ENCODE data around the gene TFPI. TPM values are rescaled to one million over a fixed set of nuclear protein-coding genes. Genes with fewer than 3 reads are reported as not detected.

TFPI gene
- total RNA-seq, 1 experiment from 2014 or later: 29.1 TPM

DNA sequence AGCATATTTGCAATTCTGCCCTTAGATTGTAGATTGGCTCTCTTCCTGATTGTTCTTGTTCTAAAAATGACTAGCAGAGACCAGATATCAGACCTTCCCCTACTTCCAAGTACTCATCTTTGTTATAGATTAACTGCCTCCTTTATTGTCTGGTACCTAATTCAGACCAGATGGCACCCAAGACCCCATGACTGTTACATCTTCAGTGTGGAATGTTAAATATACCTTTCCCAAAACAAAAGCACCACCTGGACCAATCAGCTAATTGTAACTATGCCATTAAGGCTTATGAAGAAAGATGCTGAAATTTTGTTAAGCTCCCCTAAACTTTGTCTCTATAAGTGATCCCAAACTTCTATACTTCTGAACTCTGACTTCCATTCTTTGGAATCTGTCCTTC lies 12.0 kb upstream of the TFPI start:
- no TSS peak for BruUV-seq (replicated peaks)
- Histone ChIP-seq H4K20me1 (ENCODE audit: insufficient read depth) (no peaks in the 10 kb centered on the region), H3K9me3 (ENCODE audit: control insufficient read depth in 1 of 2, insufficient read depth in 1 of 2, low read depth in 1 of 2, low read length in 2 of 2) (no peaks in the 10 kb centered on the region), H2AFZ (ENCODE audit: low read depth, low read length, poor library complexity, severe bottlenecking) (peak overlapping the region; percentile 57), H3K4me1 (ENCODE audit: control insufficient read depth in 1 of 2, insufficient read depth in 2 of 2, low read length in 2 of 2) (no peaks in the 10 kb centered on the region), H3K27ac (ENCODE audit: low read depth, low read length) (no peak overlapping the region), H3K9me2 (ENCODE audit: insufficient read depth) (no peaks in the 10 kb centered on the region), H3K27me3 (ENCODE audit: insufficient read depth, low read length) (no peaks in the 10 kb centered on the region), H3K4me2 (ENCODE audit: low read length) (no peak overlapping the region), H3K36me3 (ENCODE audit: control insufficient read depth in 1 of 2, insufficient read depth in 2 of 2, low read length in 2 of 2) (no peaks in the 10 kb centered on the region), H3K4me3 (replicated peaks in 1 of 2; ENCODE audit: low read depth in 1 of 2, low read length in 2 of 2) (no peak overlapping the region), H3K79me2 (ENCODE audit: insufficient read depth, low read length) (no peaks in the 10 kb centered on the region), H3K9ac (ENCODE audit: low read length) (no peak overlapping the region)
- TF ChIP-seq CTCF (IDR thresholded peaks at IDR 0.05 in 2 of 3, conservative IDR thresholded peaks at IDR 0.05 in 1 of 3; ENCODE audit: borderline replicate concordance in 1 of 3, insufficient read depth in 1 of 3, low read depth in 2 of 3, low read length in 2 of 3): no peak
- TF ChIP-seq SRF (IDR thresholded peaks at IDR 0.05; ENCODE audit: low read depth): no peak
- TF ChIP-seq TCF7L2 (IDR thresholded peaks at IDR 0.05; ENCODE audit: borderline replicate concordance, extremely low read depth, insufficient read depth, insufficient read length): no peak
- no peak for TF ChIP-seq RAD21 (IDR thresholded peaks at IDR 0.05; ENCODE audit: low read depth)
- no peak for TF ChIP-seq JUND (IDR thresholded peaks at IDR 0.05)
- TF ChIP-seq YY1 (IDR thresholded peaks at IDR 0.05; ENCODE audit: extremely low read depth, insufficient replicate concordance, low read depth, low read length): no peak
- no peak for TF ChIP-seq FOSL1 (IDR thresholded peaks at IDR 0.05; ENCODE audit: low read depth)
- no peak for TF ChIP-seq SIN3A (IDR thresholded peaks at IDR 0.05; ENCODE audit: low read depth)
- no peak for TF ChIP-seq ELF1 (IDR thresholded peaks at IDR 0.05; ENCODE audit: borderline replicate concordance, low read depth)
- no peak for TF ChIP-seq CBX3 (IDR thresholded peaks at IDR 0.05; ENCODE audit: low read depth)
- TF ChIP-seq EGR1 (IDR thresholded peaks at IDR 0.05; ENCODE audit: low read depth): no peak
- no peak for TF ChIP-seq ZNF274 (IDR thresholded peaks at IDR 0.05; ENCODE audit: low read depth, low read length)
- TF ChIP-seq ZFX (IDR thresholded peaks at IDR 0.05): no peak
- TF ChIP-seq POLR2AphosphoS5 (IDR thresholded peaks at IDR 0.05; ENCODE audit: low read depth, low read length): no peak
- TF ChIP-seq EZH2phosphoT487 (IDR thresholded peaks at IDR 0.05; ENCODE audit: borderline replicate concordance): no peak
- TF ChIP-seq EZH2 (IDR thresholded peaks at IDR 0.05): no peak
- no peak for TF ChIP-seq ATF3 (IDR thresholded peaks at IDR 0.05)
- no peak for TF ChIP-seq CEBPB (IDR thresholded peaks at IDR 0.05; ENCODE audit: low read depth)
- TF ChIP-seq, protein P1, sequence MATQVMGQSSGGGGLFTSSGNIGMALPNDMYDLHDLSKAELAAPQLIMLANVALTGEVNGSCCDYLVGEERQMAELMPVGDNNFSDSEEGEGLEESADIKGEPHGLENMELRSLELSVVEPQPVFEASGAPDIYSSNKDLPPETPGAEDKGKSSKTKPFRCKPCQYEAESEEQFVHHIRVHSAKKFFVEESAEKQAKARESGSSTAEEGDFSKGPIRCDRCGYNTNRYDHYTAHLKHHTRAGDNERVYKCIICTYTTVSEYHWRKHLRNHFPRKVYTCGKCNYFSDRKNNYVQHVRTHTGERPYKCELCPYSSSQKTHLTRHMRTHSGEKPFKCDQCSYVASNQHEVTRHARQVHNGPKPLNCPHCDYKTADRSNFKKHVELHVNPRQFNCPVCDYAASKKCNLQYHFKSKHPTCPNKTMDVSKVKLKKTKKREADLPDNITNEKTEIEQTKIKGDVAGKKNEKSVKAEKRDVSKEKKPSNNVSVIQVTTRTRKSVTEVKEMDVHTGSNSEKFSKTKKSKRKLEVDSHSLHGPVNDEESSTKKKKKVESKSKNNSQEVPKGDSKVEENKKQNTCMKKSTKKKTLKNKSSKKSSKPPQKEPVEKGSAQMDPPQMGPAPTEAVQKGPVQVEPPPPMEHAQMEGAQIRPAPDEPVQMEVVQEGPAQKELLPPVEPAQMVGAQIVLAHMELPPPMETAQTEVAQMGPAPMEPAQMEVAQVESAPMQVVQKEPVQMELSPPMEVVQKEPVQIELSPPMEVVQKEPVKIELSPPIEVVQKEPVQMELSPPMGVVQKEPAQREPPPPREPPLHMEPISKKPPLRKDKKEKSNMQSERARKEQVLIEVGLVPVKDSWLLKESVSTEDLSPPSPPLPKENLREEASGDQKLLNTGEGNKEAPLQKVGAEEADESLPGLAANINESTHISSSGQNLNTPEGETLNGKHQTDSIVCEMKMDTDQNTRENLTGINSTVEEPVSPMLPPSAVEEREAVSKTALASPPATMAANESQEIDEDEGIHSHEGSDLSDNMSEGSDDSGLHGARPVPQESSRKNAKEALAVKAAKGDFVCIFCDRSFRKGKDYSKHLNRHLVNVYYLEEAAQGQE (IDR thresholded peaks at IDR 0.05; ENCODE audit: low read depth): no peak
- TF ChIP-seq, protein P2, sequence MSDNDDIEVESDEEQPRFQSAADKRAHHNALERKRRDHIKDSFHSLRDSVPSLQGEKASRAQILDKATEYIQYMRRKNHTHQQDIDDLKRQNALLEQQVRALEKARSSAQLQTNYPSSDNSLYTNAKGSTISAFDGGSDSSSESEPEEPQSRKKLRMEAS (IDR thresholded peaks at IDR 0.05): no peak
- ATAC-seq (no peak), DNase-seq (ENCODE audit: low read depth, low spot score) (no peak)
- ChIA-PET CTCF (interaction anchor here (1.0 to 1.5 kb wide), 2 partner anchors 15 to 66 kb away, joined by 4 read pairs; no protein-coding TSS in a partner anchor), RAD21 (ENCODE audit: low non-redundant PET in 1 of 2, low total read pairs in 2 of 2, uncharacterized antibody in 2 of 2, unreplicated experiment in 2 of 2) (no interaction called here), POLR2A (no interaction called here)
- intact Hi-C loops (cut with micrococcal nuclease): no loop called here

All from HCT116 (cell line).